HG03064 (cell line): ENCODE data around the gene COL20A1.

ENCODE experiments used
- ATAC-seq: cut with Tn5 transposase; IDR thresholded peaks from one replicate; pipeline ENCODE4 v1.9.1; 2021; ENCODE audit warnings: low read depth; ENCODE audit not compliant: unreplicated experiment

COL20A1 gene

GRCh38 chr20:63260521-63260920 lies 32.5 kb upstream of the COL20A1 start:
- no peak for ATAC-seq

- no peak for ATAC-seq
Measured at GRCh38 chr20:63261060-63261794, 31.8 kb upstream of the COL20A1 start.

DNA sequence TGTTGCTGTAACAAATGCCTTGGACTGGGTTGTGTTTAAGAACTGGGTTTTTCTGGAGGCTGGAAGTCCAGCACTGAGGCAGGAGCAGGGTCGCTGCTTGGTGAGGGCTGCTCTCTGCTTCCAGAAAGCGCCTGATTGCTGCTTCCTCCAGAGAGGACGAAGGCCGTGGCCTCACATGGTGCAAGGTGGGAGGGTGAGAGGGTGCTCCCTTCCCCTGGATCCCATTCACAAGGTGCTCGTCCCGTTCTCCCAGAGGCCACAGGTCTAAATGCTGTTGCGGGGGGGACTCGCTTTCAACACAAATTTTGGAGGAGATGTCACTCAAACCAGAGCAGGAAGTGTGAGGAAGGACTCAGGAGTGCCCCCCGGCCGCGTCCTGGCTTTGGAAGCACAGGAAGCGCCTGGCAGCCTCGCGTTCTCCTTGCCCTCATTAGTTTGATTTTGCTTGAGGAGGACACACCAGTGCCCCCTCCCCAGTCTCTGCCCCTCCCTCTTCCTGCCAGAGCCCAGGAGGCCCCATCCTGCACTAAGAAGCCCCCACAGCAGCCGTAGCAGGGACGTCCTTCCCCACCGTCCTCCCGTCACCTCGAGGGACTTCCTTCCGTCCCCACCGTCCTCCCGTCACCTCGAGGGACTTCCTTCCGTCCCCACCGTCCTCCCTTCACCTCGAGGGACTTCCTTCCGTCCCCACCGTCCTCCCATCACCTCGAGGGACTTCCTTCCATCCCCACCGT lies 31.0 kb upstream of the COL20A1 start:
- ATAC-seq: no peak

- ATAC-seq: no peak
Measured at GRCh38 chr20:63262836-63263235, 30.1 kb upstream of the COL20A1 start.

DNA sequence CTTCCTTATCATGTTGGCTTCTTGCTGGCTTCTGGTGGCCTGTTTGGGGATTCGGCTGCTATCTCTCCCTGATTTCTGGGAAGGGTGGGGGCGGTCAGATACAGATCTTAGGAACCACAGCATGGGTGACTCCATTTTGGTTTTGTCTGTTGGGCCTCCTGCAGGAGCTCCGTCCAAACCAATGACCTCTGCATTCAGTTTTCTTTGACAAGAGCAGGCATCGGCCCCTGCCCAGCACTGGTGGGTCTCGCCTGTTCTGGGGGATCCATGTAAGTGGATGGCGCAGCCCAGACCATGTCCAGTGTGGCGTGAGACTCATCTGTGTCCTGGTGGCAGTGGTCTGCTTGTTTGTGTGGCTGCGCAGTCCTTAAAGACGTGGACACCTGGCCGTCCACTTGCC lies 29.0 kb upstream of the COL20A1 start:
- ATAC-seq: no peak

- no peak for ATAC-seq
Measured at GRCh38 chr20:63264519-63264918, 28.5 kb upstream of the COL20A1 start.

DNA sequence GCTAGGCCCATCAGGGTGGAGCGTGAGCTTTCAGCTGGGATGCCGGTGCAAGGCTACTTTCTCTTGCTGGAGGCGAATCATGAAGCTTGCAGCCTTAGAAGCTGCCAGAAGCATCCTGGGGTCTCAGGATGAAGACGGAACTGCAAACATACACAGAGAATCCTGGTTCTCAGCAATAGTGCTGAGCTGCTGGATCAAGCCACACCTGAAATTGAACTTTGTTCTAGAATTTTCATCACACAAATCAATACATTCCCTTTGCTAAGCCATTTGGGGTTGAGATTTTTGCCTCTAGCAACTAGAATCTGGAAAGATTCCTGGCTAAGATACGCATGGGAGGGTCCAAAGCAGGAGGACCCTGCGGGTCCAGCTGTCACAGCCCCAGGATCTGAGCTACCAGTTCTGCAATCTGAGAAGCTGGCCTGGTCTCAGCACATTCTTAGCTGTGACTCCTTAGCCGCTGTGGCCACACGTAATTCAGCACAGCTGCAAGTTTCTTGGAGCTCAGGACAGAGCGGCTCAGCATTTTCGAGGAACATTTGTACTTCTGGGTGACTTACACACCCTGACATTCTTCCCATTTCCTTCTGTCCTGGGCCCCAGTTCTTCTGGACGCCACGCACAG lies 27.0 kb upstream of the COL20A1 start:
- no peak for ATAC-seq

GRCh38 chr20:63267691-63268090 lies 25.3 kb upstream of the COL20A1 start:
- no peak for ATAC-seq

DNA sequence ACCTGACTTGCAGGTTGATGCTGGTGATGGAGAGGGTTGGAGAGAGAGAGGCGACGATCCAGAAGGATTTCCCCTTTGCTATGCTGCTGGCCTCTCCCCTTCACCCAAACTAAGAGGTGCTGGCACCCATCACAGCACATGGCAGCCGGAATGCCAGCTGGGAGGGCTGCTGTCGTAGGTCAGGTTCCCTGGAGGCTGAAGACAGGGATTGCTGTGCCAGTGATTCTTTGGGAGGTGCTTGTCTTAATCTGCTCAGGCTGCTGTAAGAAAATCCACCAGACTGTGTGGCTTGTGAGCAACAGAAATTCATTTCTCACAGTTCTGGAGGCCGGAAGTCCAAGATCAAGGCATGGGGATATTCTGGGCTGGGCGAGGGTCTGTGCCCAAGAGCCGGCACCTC lies 24.7 kb upstream of the COL20A1 start:
- ATAC-seq: no peak

GRCh38 chr20:63268671-63269439 lies 24.1 kb upstream of the COL20A1 start:
- ATAC-seq: no peak

DNA sequence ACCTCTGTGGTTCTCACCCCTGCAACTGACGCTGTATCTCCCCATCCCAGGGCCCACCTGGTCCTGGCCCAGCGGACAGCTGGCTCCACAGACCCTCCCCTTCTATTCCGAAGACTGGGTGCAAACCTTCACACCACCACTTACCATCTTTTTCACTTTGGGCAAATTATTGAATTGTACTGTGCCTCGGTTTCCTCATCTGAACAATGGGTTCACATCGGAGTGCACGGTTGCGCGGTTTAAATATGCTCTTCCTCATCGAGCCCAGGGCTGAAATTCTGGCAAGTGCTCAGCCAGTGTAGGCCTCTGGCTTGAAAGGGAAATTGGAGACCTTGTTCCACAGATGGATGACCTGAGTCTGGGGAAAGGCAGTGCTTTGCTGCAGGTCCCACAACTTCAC lies 23.3 kb upstream of the COL20A1 start:
- no peak for ATAC-seq

DNA sequence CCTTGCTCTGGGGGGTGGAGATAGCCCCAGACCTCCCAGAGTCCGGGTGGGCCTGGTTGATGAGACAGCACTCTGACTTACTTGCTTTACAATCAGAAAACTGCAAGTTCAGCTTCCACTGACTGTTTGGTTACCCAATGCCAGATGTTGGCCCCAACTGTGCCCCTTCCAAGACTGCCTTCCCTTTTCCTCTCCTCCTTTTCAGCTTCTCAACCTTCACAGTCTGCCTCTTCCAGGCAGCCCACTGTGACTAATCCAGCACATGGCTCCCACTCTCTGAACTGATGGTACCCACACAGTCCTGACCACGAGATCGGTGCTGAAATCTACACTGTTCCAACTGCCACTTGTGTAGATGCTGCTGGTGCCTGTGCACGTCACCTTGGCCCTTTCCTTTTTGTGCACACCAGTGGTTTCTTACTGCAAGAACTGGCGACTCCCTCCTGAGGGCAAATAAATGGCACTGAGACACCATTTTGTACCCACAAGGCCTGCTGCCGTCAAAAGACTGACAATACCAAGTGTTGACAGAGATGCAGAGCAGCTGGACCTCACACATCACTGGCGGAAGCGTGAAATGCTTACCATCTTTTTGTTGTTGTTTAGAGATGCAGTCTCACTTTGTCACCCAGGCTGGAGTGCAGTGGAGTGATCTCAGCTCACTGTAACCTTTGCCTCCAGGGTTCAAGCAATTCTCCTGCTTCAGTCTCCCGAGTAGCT lies 22.2 kb upstream of the COL20A1 start:
- ATAC-seq: no peak

GRCh38 chr20:63272105-63273058 lies 20.6 kb upstream of the COL20A1 start, which contains the start of gene ARFGAP1:
Gene ARFGAP1, plus strand, starts transcription at chr20:63272813. Its CDS starts 2,768 bp downstream, at chr20:63275581.
- peak; percentile 94 for ATAC-seq

DNA sequence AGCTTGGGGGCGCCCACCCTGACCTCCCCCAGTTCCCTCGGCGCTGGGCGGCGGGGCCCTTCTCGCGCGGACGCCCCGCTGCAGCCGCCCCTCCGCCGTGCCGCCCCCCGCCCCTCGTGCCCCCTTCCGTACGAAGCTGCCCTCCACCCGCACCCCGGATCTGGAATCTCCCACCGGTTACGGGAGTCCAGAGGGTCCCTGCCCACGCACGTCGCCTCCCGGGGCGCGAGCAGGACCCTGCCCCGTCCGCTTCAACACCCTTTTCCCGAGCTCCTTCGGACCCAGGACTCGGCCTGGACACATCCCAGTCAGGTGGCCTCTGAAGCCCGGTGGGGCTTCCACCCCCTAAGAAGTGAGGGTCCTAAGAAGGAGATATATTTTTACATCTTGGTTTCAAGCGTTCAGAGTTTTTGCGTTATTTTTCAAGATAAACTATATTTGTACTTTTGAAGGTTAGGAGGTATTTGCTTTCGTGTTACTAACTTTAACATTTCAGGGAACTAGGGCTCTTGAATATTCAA lies 19.9 kb upstream of the COL20A1 start:
- no peak for ATAC-seq

- no peak for ATAC-seq
Measured at GRCh38 chr20:63273635-63274380, 19.2 kb upstream of the COL20A1 start.

DNA sequence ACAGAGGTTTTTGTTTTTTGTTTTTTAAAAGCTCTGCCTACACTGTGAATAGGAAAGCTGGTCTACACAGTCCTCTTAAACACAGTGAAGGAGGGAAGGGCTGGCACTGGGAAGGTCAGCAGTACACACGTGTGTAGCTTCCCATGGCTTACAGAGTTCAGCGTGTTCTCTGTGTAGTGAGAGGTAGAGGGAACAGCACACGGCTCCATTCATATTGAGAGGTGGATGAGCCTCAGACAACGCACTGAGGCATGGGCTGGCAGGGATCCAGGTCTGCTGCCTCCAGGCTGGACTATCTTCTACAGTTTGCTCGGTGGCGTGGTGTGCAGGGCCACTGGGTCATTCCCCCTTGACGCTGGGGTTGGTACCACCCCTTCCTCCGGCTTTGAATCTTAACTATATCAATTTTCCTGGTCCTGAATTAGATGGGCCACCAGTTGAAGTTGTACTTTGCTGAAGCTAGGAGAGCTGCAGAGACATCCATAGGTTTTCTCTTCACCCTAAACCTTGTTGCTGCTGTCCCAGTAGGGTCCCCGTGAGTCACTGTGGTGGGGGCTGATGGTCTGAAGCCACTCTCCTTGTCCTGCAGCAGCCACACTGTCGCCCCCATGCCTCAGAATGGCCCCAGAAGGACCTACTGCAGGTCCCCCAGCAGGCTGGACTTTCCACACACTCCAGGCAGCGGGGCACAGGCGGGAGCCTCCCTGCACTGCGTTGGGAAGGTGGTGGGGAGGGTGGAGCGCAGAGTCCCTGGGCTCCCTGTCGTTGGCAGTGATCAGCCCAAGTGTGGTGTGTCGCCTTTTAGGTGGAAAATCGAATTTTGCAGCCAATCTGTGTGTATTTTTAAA lies 18.4 kb upstream of the COL20A1 start:
- ATAC-seq: no peak

DNA sequence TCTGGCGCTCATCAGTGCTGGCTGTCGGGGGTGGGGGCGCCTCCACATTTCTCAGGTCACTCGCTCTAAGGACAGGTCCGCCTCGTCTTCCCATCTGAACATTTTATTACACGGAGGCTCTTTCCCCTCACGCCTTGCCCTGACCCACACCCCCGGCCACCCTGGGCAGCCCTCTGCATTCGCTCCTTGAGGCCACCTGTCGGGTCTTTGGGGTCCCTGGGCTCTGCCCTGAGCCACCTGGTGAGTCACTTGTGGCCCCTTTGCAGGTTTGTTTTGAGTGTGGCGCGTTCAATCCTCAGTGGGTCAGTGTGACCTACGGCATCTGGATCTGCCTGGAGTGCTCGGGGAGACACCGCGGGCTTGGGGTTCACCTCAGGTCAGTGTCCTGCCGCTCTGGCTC lies 17.2 kb upstream of the COL20A1 start:
- ATAC-seq: no peak
